M059J (cell line): Measurements from ENCODE around the gene CDKN2D. TPM values are rescaled to one million over a fixed set of nuclear protein-coding genes. Genes with fewer than 3 reads are reported as not detected.

Experiments used
- DNase-seq: peaks from one replicate; pipeline ENCODE4 v3.0.0-alpha.2; 2012; ENCODE audit warnings: low read depth
- total RNA-seq: library from RNA; depleted of rRNA; stranded (reverse); fragments of >200 nt; shearing (Covaris generic); gene quantifications from 2 replicates; pipeline ENCODE4 v1.2.3, GENCODE V29; 2014; rRNA removed

Gene CDKN2D
- 11.1 and 21.0 TPM in 2 replicates for total RNA-seq

DNA sequence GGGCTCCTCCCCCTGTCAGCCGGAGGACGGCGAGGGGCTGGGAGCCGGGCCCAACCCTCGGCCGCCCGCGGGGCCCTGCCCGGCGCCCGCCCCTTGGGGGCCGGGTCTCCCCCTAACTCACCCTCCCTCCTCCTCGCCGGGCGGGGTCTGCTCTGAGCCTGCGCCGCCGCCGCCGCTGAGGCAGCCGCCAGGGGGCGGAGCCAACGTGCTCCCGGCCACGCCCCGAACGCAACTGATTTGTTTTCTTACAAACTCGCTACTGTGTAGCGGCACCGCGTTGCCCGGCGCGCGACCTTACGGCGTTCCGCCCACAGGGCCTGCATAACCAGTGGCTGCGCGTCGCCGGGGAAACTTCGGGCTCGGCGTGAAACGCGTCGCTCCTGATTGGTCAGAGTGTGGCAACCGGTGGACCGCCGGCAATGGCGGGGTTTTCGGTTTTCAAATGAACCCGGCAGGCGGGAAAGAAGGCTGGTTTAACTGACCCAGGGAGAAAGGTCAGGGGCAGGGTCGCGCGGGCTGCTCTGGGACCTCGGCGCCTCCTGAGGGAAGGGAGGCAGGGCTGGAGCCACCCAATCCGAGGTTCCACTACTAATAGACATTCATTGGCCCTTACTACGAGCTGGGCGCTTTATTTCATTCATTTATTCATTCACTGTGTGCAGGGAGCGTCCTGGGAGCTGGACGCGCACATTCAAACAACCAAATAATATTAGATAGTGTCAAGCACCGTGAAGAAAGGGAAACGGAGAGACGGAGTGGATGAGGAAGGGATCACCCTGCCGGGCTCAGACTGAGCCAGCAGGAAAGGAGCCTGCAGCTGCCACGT, at the start of gene CDKN2D:
Gene CDKN2D, minus strand, starts transcription at position 154 of the 826 bp plus-strand sequence. CDS start 326 bp downstream, outside the sequence.
- DNase-seq = peak; percentile 99

DNA sequence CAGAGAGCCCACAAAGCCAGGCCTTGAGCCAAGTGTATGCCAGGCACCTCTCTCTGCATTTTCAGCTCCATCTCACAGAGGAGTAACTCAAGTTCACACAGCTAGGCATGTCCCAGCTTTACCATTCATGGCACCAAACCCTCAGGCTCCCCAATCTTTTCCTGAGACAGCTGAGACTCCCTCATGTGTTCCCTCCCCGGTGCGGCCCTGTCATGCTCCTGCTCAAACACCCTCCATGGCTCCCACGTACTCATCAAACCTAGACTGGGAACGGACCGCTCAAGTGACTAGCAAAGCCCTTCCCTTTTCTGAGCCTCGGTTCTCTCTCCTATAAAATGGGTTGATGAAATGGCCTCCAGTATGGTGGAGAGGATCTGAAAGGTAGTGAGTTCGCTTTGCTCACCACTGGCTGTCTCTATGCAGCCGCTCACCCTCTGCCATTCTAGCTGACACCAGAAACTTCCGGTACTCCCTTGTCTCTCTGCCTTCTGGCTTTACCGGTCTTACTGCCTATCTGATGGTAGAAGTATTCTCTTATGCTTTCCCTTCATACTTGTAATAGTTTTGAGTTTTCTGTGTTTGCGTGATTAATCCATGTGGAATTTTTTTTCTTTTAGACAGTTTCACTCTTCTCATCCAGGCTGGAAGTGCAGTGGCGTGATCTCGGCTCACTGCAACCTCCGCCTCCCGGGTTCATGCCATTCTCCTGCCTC, 48.8 kb upstream of the CDKN2D start:
- DNase-seq = peak; percentile 50

DNA sequence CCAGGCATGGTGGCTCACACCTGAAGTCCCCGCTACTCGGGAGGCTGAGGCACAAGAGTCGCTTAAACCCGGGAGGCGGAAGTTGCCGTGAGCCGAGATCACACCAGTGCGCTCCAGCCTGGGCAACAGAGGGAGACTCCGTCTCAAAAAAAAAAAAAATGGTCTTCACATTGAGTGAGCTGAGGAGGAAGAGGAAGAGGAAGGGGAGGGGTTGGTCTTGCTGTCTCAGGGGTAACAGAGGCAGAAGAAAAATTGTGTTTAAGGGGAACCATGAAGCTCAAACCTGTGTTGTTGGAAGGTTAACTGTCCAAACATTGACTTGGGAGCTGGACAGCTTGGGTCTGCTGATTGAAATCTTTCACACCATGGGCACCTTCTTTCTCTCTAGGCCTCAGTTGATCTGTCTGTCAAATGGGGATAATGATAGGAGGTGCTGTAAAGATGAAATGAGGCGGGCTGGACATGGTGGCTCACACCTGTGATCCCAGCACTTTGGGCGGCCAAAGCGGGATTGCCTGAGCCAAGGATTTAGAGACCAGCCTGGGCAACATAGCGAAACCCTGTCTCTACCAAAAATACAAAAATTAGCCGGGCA, 46.7 kb upstream of the CDKN2D start:
- DNase-seq = no peak

DNA sequence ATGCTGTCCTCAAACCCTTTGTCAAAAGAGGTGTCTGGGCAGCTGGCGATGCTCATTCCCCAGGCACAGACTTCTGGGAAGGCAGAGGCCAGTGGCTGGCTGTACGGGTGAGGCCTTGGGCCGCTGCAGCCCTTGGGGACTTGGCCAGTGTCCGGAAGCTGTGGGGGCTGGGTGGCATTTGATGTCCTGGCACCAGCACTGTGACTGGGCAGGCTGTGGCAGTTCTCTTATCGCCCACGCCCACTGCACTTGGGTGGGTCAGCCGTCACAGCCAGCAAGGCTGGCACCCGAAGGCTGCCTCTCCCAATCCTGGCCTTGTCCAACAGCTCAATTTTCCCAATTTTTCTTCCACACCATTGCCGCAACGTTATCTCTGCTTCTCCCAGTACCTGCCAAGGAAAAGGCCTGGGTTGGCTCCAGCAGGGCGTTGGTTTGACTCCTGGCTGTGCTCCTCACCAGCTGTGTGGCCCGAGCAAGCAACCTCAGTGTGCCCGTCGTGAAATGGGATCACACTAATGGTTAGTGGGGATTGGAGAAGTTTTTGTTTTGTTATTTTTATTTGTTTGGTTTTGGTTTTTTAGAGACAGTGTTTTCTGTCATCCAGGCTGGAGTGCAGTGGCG, 43.8 kb upstream of the CDKN2D start:
- no peak for DNase-seq

DNA sequence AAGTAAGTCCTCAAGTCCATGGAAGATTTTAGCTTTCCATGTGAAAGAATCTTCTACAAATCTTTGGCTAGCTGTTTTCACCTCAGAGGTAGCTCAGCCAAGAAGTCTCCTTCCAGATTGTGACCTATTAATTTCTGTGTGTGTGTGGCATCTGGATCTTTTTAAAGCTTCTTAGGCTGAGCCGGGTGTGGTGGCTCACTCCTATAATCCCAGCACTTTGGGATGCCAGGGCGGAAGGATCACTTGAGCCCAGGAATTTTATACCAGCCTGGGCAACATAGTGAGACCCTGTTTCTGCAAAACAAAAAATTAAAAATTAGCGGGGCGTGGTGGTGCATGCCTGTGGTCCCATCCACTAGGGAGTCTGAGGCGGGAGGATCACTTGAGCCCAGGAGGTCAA, 43.1 kb upstream of the CDKN2D start:
- DNase-seq = no peak

DNA sequence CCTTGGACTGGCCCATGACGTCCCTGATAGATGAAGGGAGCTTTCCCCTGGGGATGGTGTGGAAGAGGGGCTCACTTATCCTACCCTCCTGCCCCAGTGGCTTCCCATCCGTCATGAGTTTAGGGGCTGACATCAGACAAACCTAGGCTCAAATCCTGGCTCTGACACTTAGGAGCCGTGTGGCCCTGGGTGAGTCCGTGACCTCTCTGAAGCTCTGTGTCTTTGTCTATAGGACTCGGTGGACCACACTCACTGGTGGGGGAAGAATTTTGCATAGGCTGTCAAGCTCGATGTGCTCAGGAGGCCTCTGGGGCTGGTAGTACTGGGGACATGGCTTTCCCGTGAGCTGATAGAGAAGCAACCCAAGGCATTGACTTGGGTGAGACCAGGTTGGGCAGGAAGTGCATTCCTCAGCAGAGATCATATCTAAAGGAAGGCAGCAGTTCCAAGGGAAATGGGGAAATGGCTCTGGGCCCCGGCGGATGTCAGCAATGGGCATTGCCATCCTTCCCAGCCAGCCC, 35.7 kb upstream of the CDKN2D start:
- DNase-seq = peak; percentile 60

DNA sequence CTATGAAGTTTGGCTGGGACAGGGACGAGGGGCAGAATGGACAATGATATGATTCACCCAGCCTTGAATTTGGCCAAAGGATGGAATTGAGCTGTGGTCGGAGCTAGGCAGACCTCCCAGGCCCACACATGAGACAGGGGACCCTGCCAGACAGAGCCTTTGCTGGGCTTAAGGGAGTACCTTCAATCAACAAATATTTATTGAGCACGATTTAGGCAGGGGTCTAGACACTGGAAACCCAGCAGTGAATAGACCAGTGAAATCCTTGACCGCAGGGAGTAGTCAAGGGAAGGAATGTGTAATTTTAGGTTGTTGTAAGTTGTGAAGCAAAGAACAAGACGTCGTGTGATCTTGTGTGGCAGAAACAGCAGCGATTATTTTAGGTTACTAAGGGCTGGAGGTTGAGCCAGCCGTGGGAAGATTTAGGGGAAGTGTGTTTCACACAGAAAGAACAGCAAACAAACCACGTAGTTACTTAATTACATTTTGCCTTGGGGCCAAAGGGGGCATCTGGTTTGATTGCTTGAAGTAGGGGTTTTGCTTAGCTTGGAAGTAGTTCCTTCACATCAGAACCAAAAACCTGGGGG, 35.2 kb upstream of the CDKN2D start:
- peak; percentile 47 for DNase-seq

DNA sequence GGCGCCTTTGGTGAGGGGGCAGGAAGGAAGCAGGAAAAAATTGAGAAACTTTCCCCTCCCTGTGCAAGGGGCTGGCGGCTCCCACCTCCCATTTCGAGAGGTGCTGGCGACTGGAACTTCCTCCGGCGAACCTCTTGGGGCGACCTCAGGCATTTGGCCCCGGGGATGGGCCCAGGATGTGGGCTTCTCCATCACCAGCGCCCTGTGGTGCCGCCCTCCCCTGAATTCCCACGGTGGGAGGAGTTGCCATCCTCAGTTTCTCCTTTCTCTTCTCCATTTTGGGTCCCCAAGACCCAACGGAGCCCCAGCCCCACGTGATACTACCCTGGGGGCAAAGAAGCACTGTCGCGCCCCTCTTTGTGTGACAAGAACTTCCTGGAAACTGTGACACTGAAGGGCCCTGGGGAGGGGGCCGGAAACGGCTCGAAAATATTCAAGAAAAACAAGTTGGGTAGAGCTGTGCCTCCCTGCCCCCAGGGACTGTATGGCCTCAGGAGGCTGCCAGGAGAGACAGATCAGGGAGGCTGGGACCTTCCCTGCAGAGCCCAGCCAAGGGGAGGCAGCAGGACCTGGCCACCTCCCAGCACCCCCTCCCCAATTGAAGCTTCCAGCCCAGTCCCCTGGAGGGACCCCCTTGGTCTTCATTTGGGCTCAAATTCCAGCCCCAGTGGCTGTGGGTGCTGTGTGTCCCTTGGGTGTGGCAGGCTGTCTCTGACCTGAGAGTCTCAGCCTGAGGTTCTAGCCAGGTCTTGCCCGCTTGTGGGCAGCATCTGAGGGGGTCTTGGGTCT, 34.5 kb upstream of the CDKN2D start:
- DNase-seq = no peak

DNA sequence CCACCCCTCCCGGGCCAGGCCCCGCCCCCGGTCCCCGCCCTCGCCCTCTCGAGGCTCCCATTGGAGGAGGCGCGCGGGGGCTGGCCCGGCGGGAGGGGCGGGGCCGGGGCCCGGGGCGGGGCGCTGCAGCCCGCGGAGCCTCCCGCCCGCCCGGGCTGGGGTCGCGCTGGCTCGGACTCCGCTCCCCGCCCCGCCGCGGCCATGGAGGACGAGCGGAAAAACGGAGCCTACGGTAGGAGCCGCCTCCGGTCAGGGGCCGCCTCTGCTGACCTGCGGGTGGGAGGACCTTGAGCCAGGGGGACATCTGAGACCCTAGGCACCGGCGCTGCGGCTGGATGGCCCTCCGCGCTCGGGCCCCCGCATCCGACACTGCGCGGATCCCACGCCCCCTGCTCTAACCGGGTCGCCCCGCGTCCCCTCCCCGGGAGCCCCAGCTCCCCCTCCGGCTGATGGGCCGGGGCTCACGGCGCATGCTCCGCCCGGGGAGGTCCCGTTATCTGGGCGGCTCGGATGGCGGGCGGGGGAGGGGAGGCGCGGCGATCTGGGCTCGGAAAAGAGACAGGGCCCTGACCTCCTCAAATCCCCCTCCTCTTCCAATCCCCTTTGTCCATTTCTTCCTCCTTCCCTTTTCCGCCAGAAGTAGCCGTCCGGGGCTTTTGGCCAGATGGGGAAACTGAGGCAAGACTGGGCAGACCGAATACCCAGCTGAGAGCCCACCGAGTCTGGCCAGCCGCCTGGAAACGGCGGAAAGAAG, 33.7 kb upstream of the CDKN2D start:
- peak; percentile 62 for DNase-seq

DNA sequence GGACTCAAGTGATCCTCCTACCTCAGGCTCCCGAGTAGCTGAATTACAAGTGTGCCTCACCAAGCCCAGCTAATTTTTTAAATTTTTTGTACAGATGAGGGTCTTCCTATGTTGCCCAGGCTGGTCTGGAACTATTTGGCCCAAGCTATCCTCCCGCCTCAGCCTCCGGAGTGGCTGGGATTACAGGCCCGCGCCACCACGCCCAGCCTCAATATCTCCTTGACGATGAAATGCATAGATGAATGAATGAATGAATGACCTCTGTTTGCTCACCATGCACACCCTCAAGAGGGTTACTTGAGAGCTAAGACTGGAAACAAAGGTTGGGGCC, 33.2 kb upstream of the CDKN2D start:
- no peak for DNase-seq

DNA sequence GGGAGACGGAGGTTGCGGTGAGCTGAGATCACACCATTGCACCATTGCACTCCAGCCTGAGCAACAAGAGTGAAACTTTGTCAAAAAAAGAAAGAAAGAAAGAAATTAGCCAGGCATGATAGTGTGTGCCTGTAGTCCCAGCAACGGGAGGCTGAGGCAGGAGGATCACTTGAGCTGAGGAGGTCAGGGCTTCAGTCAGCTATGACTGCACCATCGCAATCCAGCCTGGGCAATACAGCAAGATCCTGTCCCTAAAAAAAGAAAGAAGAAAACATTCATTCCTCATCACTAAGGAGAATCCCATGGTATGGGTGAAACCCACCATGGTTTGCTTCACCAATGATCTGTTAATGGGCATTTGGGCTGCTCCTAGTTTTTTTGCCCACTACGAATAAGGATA, 31.4 kb upstream of the CDKN2D start:
- DNase-seq = no peak

DNA sequence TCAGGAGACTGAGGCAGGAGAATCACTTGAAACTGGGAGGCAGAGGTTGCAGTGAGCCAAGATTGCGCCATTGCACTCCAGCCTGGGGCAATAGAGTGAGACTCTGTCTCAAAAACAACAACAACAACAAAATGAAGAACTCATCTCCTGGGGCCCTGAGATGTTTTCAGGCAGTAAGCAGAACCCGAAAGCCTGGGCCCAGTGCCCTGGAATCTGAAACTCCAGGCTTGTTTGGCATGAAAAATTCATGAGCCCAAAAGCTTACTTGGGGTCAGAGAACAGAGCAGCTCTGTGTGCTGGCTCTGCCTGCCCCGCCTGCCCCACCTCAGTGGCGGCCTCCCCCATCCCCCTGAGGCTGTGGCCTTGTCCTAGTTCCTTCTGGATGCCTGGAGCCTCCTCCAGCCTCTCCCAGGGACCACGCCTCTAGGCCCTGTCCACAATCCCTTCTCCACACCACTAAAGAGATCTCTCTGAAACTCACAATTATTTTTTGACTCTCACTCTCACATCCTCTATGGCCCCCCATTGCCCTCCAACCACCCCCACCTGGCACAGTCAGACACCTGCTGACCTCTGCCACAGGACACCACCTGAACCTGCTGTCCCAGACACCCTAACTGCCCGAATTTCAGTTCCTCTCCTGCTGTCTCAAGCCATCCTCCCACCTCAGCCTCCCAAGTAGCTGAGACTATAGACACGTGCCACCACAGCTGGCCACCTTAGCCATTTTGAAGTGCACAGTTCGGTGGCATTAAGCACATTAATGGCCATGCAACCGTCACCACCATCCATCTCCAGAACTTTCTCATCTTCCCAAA, 25.2 kb upstream of the CDKN2D start:
- DNase-seq = no peak

DNA sequence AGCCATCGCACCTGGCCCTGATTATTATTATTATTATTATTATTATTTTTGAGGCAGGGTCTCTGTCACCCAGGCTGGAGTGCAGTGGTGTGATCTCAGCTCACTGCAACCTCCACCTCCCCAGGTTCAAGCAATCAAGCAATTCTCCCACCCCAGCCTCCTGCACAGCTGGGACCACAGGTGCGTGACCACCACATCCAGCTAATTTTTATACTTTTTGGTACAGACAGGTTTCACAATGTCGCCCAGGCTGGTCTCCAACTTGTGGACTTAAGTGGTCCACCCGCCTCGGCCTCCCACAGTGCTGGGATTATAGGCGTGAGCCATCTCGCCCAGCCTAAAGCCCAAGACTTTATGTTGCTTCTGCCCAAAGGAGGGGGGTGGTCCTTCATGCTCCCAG, 24.4 kb upstream of the CDKN2D start:
- no peak for DNase-seq

DNA sequence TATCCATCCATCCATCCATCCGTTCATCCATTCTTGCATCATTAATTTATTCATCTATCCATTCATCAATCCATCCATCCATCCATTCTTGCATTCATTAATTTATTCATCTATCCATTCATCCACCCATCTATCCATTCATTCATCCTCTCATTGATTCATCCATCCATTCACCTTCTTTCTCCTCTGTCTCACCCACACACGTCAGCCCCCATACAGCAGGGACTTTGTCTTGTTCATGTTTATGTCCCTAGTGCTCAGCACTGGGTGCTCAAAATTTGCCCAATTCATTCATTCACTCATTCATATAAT, 19.0 kb upstream of the CDKN2D start:
- no peak for DNase-seq

DNA sequence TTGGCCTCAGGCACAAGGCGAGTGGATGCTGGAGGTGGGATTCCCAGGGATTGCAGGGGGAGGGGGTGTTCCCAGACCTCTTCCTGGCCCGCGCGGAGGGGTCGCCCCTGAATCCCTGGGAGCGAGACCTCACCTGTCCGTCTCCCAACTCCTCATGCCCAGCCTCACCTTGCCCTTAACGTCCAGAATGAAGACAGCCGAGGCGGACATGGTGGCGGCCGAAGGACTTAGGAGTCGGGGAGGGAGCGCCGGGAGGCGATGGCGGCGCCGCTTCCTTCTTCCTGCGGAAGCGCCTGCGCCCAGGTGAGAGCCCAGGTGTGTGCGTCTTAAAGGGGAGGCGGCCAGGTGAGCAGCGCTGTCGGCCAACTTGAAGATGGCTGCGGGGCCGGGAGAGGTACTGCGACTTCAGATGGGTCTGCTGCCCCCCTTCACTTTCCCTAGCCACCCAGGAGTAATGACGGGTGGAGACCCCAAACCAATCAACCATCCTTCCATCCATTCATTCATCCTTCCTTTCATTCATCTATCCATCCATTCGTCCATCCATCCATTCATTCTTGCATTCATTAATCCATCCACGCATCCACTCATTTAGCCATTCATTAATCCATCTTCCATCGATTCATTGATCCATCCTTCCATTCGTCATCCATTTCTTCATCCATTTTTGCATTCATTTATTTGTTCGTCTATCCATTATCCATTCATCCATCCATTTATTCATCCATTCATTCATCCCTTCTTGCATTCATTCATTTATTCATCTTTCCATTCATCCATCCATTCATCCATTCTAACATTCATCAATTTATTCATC, 18.5 kb upstream of the CDKN2D start, which contains the start of gene AP1M2:
Gene AP1M2, minus strand, starts transcription at position 291 of the 817 bp plus-strand sequence. Its CDS starts 81 bp downstream, at position 210.
- no peak for DNase-seq

DNA sequence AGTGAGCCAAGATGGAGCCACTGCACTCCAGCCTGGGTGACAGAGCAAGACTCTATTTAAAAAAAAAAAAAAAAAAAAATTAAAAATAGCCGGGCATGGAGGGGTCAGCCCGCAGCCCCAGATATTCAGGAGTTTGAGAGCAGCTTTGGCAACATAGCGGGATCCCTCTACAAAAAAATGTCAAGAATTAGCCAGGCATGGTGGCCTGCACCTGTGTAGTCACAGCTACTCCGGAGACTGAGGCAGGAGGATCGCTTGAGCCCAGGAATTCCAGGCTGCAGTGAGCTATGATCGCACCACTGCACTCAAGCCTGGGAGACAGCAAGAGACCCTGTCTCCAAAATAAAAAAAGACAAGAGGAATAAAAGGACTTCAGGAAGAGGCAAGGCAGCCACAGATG, 17.6 kb upstream of the CDKN2D start:
- no peak for DNase-seq

DNA sequence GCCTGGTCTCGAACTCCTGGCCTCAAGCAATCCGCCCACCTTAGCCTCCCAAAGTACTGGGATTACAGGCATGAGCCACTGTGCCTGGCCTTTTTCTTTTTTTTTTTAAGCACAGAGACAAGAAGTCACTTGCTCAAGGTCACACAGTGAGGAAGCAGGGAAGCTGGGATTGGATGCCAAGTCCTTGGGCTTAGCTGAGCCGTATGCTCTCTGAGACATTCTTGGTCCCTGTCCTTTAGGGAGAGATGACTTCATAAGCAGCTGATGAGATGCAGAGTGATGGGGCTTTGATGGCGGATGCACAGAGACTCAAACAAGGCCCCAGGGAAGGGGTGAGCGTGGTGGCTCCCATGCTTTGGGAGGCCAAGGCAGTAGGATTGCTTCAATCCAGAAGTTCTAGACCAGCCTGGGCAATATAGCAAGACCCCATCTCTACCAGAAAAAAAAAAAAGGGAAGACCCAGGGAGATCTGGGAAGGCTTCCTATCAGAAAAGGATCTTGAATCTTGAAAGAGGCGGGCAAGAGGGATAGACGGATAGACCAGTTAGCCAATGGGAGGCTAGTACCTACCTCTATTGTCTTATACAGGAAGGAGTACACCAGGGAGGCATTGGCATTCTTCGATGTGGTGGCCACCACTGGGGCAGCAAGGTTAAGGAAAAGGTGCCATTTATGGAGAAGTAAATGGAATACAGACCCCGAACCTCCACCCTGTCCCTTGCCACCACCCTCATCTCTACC, 14.4 kb upstream of the CDKN2D start:
- DNase-seq = peak; percentile 32

DNA sequence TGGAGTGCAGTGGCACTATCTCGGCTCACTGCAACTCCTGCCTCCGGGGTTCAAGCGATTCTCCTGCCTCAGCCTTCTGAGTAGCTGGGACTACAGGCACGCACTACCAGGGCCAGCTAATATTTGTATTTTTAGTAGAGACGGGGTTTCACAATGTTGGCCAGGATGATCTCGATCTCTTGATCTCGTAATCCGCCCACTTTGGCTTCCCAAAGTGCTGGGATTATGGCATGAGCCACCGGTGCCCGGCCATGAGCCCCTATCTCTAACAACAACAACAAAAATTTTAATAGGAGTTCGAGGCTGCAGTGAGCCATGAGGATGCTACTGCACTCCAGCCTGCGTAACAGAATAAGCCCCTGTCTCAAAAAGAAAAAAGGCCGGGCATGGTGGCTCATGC, 13.3 kb upstream of the CDKN2D start:
- no peak for DNase-seq
